Measurements from ENCODE around the gene ENTPD8. TPM values are rescaled to one million over a fixed set of nuclear protein-coding genes. Genes with fewer than 3 reads are reported as not detected.

Gene ENTPD8
- total RNA-seq, 1 experiment from 2014 or later, result not detected

DNA sequence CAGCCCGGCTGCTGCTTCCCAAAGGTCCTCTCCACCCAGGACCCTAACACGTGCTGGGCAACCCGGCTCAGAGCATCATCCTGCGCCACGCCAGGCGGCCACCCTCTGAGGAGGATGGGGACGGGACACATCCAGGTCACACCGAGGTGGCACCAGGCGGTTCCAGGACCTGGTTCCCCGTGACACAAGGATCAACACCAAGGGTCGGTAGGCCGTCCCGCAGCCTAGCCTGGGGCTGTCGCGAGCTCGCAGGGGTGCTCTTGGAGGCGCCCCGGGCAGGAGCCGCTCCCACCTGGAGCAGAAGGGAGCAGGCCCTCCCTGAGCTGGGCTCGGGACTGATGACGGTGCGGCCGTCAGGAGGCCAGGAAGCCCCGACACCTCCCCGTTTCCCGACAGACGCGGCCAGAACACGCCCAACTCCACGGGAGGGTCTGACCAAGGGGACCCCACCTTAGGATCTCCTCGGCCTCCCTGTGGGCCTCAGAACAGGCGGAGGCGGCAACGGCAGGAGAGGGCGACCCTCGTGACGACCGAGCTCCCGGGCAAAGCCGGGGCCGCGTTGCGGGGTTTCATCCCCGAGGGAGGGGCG, 24.5 kb downstream of the ENTPD8 start:
- Histone ChIP-seq H3K4me2 (ENCODE audit: low read length) (no peak overlapping the region), H3K27me3 (ENCODE audit: low read length) (no peaks in the 10 kb centered on the region), H3K9me2 (replicated peaks; ENCODE audit: low read length) (no peaks in the 10 kb centered on the region), H3K4me1 (ENCODE audit: insufficient read depth, low read length) (peaks cover 17% of the 10 kb centered on the region), H4K20me1 (ENCODE audit: low read length) (no peaks in the 10 kb centered on the region), H3K27ac (ENCODE audit: low read length) (no peak overlapping the region), H3K36me3 (ENCODE audit: low read depth, low read length) (no peaks in the 10 kb centered on the region), H2AFZ (ENCODE audit: low read length) (no peak overlapping the region), H3F3A (ENCODE audit: low read length, unreplicated experiment) (no peaks in the 10 kb centered on the region), H3K4me3 (ENCODE audit: low read length) (no peak overlapping the region), H3K79me2 (ENCODE audit: low read length) (peaks cover 17% of the 10 kb centered on the region), H3K9me3 (ENCODE audit: low read length) (no peaks in the 10 kb centered on the region), H3K9ac (ENCODE audit: low read length) (no peak overlapping the region)
- POLR2A ChIA-PET (ENCODE audit: unreplicated experiment), result no interaction called here
- DNase-seq, result no peak
- CTCF ChIA-PET, result no interaction called here
- no peak for ATAC-seq
- TF ChIP-seq EZH2phosphoT487 (IDR thresholded peaks at IDR 0.05; ENCODE audit: borderline replicate concordance, low read length), result no peak
- intact Hi-C loops (cut with micrococcal nuclease), result no loop called here
- BruUV-seq (replicated peaks), result no TSS peak

- Histone ChIP-seq H3K79me2 (ENCODE audit: low read length) (peaks cover 11% of the 10 kb centered on the region), H3K36me3 (ENCODE audit: low read depth, low read length) (no peaks in the 10 kb centered on the region), H3K27ac (ENCODE audit: low read length) (no peak overlapping the region), H3K9me3 (ENCODE audit: low read length) (no peaks in the 10 kb centered on the region), H3K27me3 (ENCODE audit: low read length) (no peaks in the 10 kb centered on the region), H3K4me3 (ENCODE audit: low read length) (no peak overlapping the region), H3K9ac (ENCODE audit: low read length) (no peak overlapping the region), H2AFZ (ENCODE audit: low read length) (no peak overlapping the region), H3F3A (ENCODE audit: low read length, unreplicated experiment) (no peaks in the 10 kb centered on the region), H4K20me1 (ENCODE audit: low read length) (no peaks in the 10 kb centered on the region), H3K4me2 (ENCODE audit: low read length) (no peak overlapping the region), H3K4me1 (ENCODE audit: insufficient read depth, low read length) (peaks cover 18% of the 10 kb centered on the region), H3K9me2 (replicated peaks; ENCODE audit: low read length) (no peaks in the 10 kb centered on the region)
- ChIA-PET CTCF (no interaction called here), POLR2A (ENCODE audit: unreplicated experiment) (interaction anchor here (0.6 kb wide), 1 partner anchor 175 kb away, joined by 8 read pairs; no protein-coding TSS in a partner anchor)
- DNase-seq (no peak), ATAC-seq (no peak)
- TF ChIP-seq EZH2phosphoT487 (IDR thresholded peaks at IDR 0.05; ENCODE audit: borderline replicate concordance, low read length), result no peak
- TF ChIP-seq EZH2 (IDR thresholded peaks at IDR 0.05; ENCODE audit: low read length, unreplicated experiment), result no peak
- TF ChIP-seq, protein P1, sequence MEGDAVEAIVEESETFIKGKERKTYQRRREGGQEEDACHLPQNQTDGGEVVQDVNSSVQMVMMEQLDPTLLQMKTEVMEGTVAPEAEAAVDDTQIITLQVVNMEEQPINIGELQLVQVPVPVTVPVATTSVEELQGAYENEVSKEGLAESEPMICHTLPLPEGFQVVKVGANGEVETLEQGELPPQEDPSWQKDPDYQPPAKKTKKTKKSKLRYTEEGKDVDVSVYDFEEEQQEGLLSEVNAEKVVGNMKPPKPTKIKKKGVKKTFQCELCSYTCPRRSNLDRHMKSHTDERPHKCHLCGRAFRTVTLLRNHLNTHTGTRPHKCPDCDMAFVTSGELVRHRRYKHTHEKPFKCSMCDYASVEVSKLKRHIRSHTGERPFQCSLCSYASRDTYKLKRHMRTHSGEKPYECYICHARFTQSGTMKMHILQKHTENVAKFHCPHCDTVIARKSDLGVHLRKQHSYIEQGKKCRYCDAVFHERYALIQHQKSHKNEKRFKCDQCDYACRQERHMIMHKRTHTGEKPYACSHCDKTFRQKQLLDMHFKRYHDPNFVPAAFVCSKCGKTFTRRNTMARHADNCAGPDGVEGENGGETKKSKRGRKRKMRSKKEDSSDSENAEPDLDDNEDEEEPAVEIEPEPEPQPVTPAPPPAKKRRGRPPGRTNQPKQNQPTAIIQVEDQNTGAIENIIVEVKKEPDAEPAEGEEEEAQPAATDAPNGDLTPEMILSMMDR (conservative IDR thresholded peaks at IDR 0.05; ENCODE audit: low read depth, low read length), result no peak
- intact Hi-C loops (cut with micrococcal nuclease), result no loop called here
- BruUV-seq (replicated peaks), result no TSS peak
Measured at GRCh38 chr9:137416006-137416562, 25.1 kb downstream of the ENTPD8 start.

DNA sequence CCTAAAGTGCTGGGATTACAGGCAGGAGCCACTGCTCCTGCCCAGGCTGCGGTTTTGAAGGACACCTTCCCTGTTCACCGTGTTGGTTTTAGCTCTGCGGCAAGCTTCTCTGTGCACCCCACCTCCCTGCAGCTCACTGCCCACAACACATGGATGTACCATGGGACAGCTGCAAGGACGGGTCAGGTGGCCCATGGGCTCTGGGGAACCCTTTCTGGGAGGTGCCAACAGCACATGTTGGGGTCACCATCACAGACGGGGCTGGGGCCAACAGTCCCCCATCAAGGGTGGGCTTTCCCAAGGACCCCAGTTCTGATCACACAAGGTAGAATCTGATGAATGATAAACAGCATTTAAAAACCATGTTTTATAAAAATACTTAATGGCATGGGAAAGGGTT, 25.7 kb downstream of the ENTPD8 start:
- DNase-seq, result no peak
- H3K4me3 ChIP-seq (ENCODE audit: low read length), result no peak overlapping the region
- no peak overlapping the region for H3K4me2 ChIP-seq (ENCODE audit: low read length)
- no peaks in the 10 kb centered on the region for H3K27me3 ChIP-seq (ENCODE audit: low read length)
- CTCF ChIA-PET, result no interaction called here
- H4K20me1 ChIP-seq (ENCODE audit: low read length), result no peaks in the 10 kb centered on the region
- no peaks in the 10 kb centered on the region for H3K36me3 ChIP-seq (ENCODE audit: low read depth, low read length)
- no TSS peak for BruUV-seq (replicated peaks)
- H3K9me3 ChIP-seq (ENCODE audit: low read length), result no peaks in the 10 kb centered on the region
- H3K79me2 ChIP-seq (ENCODE audit: low read length), result peaks cover 8% of the 10 kb centered on the region; the same call in 1 of the 2 replicates
- no peak overlapping the region for H3K9ac ChIP-seq (ENCODE audit: low read length)
- H3K4me1 ChIP-seq (ENCODE audit: insufficient read depth, low read length), result peaks cover 21% of the 10 kb centered on the region
- TF ChIP-seq, protein P1 (conservative IDR thresholded peaks at IDR 0.05; ENCODE audit: low read depth, low read length), result no peak
- TF ChIP-seq EZH2 (IDR thresholded peaks at IDR 0.05; ENCODE audit: low read length, unreplicated experiment), result no peak
- H3K9me2 ChIP-seq (replicated peaks; ENCODE audit: low read length), result no peaks in the 10 kb centered on the region
- H3K27ac ChIP-seq (ENCODE audit: low read length), result no peak overlapping the region
- POLR2A ChIA-PET (ENCODE audit: unreplicated experiment), result interaction anchor here (0.6 kb wide), 1 partner anchor 175 kb away, joined by 8 read pairs; no protein-coding TSS in a partner anchor
- no peaks in the 10 kb centered on the region for H3F3A ChIP-seq (ENCODE audit: low read length, unreplicated experiment)
- intact Hi-C loops (cut with micrococcal nuclease), result no loop called here
- no peak overlapping the region for H2AFZ ChIP-seq (ENCODE audit: low read length)
- ATAC-seq, result no peak
